Fibroblast of peridontal ligament (primary cell): ENCODE data around the gene GJA9.
"Not testable (repeated sequence)": the region's sequence is repeated elsewhere in the genome, so short reads cannot be mapped to it uniquely, and the experiment has no call there.

Source experiments
- DNase-seq: peaks from one replicate; pipeline ENCODE4 v3.0.0-alpha.2; 2010; ENCODE audit errors: extremely low read depth

Gene GJA9

GRCh38 chr1:38873027-38873969 is 8.1 kb downstream of the GJA9 start, which contains the start of gene MYCBP:
Gene MYCBP (minus strand): TSS chr1:38873348. CDS start chr1:38873305, 43 bp downstream.
- peak; percentile 92 for DNase-seq

GRCh38 chr1:38872401-38873026 is 8.9 kb downstream of the GJA9 start:
- DNase-seq, result peak; percentile 23

DNA sequence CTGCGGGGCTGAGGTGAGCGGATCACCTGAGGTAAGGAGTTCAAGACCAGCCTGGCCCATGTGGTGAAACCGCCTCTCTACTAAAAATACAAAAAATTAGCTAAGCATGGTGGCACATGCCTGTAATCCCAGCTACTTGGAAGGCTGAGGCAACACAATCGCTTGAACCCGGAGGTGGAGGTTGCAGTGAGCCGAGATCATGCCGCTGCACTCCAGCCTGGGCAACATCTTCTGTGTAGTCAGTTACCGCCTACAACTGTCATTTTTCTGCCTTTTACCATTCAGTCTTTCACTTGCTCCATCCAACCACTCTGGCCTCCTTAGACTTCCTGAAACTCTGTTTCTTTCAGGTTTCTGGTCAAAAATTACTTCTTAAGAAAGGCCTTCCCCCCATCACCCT is 10.4 kb downstream of the GJA9 start:
- DNase-seq, result no peak

DNA sequence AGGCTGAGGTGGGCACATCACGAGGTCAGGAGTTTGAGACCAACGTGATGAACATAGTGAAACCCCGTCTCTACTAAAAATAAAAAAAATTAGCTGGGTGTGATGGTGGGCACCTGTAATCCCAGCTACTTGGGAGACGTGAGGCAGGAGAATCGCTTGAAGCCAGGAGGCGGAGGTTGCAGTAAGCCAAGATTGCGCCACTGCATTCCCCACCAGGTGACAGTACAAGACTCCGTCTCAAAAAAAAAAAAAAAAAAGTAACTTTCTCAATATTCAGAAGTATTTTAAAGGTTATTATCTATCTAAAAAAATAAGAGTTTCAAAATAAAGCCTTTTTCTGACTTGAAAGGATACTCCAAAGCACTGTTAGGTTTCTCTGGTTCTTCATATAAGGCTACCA is 14.2 kb downstream of the GJA9 start:
- DNase-seq, result no peak

DNA sequence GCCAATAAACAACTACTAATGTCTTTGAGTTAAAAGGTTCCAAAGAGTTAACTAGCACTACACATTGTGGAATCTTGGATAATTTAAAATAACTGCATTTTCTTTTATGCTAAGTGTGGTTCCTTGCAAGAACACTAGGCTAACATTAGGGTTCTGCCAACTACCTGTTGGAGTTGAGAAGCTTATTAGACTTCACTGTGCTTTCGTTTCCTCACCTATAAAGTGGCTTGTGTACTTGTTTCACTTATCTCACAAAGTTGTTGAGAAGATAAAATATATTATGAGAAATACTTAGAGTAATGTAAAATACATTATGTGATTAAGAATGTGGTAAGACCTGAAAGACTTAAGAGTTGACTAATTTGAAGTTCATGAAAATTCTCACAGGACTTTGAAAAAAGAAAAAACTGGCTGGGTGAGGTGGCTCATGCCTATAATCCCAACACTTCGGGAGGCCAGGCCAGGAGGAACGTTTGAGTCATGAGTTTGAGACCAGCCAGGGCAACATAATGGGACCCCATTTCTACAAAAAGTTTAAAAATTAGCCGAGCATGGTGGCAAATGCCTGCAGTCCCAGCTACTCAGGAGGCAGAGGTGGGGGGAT is 16.2 kb downstream of the GJA9 start:
- no peak for DNase-seq

- peak; percentile 21 for DNase-seq
Observed at GRCh38 chr1:38860454-38860795, 21.0 kb downstream of the GJA9 start.

GRCh38 chr1:38859561-38860453 is 21.6 kb downstream of the GJA9 start, which contains the start of gene RRAGC:
Gene RRAGC (minus strand): TSS chr1:38859772. CDS start chr1:38859646, 126 bp downstream.
- DNase-seq, result peak; percentile 96

GRCh38 chr1:38858833-38859560 is 22.4 kb downstream of the GJA9 start:
- peak; percentile 53 for DNase-seq

DNA sequence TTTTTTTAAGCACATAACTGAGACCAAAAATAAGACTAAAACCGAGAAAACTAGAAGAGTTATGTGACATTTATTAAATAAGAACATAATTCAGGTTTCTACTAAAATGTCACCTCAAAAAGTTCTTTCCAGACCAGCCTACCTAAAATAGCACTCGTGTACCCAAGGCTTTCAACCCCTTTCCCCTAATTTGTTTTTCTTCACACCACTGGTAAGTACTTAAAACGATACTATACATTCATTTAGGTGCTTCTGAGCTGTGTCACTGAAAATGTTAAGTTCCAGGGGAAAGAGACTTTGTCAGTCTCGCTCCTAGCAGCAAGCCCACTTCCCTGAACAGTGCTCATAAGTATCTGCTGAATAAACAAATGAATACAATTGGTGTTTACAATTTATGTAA is 28.6 kb downstream of the GJA9 start:
- DNase-seq, result no peak

- no peak for DNase-seq
Observed at GRCh38 chr1:38848071-38848470, 33.3 kb downstream of the GJA9 start.

- no peak for DNase-seq
Observed at GRCh38 chr1:38846210-38846609, 35.2 kb downstream of the GJA9 start.

DNA sequence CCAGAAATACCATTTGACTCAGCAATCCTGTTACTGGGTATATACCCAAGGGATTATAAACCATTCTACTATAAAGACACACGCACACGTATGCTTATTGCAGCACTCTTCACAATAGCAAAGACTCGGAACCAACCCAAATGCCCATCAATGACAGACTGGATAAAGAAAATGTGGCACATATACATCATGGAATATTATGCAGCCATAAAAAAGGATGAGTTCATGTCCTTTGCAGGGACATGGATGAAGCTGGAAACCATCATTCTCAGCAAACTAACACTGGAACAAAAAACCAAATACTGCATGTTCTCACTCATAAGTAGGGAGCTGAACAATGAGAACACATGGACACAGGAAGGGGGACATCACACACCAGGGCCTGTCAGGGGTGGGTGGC is 36.3 kb downstream of the GJA9 start:
- not testable (repeated sequence) for DNase-seq

DNA sequence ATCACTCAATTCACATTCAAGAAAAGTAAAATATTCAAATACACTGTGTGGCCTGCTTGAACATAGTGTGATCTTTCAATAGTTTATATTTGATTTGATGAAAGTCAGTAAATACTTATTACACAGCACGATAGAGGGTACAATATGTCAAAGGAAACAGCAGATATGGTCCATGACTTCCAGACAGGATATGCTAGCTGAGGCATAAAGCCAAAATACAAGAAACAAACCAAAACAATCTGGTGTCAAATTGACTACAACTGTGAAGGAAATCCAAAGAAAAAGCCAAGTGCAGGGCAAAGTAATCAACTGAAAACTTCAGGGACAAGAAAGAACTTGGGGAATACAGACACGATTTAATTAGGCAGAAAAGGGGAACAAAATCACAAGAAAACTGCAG is 41.1 kb downstream of the GJA9 start:
- peak; percentile 17 for DNase-seq

GRCh38 chr1:38839363-38839762 is 42.0 kb downstream of the GJA9 start:
- no peak for DNase-seq

DNA sequence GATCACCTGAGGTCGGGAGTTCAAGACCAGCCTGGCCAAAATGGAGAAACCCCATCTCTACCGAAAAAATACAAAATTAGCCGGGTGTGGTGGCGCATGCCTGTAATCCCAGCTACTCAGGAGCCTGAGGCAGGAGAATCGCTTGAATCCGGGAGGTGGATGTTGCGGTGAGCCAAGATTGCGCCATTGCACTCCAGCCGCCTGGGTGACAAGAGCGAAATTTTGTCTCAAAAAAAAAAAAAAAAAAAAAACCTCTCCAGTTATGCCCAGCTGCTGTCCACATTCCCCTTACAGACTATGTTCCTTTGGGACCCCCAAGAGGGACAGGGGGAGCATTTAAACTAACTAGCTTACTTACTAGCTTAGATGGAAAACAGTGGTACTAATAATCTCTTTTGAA is 45.1 kb downstream of the GJA9 start:
- DNase-seq, result not testable (repeated sequence)

DNA sequence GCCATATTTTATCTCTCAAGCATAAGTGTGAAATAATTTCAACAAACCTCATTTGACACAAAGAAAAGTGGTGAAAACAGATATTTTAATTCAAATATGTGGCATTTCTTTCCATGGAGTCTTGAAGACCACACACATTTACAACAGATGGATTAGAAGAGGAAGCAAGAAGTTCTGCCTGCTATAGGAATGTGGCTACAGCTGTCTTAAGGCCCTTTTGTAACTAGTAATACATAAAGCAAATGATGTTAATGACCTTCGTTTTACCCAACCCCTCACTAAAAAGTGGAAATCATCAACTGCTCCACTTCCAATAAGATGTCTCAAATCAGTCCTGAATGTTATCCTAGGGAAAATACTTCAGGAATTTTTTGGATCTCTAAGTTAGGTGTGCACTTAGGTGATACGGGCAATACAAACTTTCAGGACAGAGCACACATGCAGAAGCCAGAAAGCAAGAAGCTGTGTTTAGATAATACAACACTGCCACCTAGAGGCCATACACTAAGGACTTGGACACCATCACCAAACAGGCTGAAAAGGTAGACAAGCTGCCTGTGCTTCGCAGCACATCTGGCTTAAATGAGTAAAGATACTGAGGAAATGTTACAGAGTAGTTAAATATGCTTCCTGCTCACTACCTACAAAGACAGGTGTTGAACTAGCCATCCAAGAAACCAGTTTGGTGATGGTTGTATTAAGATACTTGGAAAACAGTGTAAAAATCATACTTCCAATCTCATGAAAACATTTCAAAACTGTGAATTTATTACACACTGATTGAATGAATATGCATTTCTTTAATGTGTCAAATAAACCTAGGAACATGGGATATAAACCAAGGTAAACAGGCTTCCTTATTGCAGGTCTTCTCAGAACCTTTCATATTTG is 46.2 kb downstream of the GJA9 start:
- DNase-seq, result peak; percentile 90

DNA sequence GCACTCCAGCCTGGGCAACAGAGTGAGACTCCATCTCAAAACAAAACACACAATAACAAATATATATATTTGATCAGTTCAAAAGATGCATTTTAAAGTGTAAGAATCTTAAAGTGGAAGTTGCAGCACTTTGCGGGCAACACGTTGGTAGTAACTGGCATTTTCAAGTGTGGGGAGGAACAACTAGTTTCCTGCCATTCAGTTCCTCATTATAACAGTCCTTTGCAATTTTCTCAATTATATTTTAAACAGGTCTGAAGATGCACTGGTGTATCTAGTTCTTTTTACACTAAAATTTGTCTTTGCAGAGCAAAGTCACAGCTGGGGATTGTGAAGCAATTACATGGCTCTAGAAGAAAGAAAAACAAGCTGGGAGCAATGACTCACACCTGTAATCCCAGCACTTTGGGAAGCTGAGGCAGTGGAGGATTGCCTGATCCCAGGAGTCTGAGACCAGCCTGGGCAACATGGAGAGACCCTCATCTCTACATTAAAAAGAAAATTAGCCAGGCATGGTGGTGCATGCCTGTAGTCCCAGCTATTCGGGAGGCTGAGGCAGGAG is 47.1 kb downstream of the GJA9 start:
- DNase-seq, result no peak

GRCh38 chr1:38833146-38833545 is 48.2 kb downstream of the GJA9 start:
- no peak for DNase-seq

DNA sequence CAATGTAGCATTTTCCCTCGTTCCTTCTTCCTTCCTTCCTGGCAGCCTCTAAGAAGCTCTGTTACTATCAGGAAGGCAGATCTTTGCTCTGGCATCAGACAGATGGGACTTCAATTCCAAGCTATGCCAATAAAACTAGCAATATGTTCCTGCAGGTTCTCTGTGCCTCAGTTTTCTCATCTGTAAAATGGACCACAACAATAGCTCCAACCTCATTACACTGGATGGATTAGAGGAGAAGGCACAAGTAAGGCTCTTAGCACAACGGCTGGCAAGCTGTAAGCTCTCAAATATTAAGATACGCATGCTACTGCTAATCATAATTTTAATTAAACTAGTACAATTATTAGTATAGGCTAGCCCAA is 49.0 kb downstream of the GJA9 start:
- no peak for DNase-seq
